CD4-positive, alpha-beta T cell treated with Interleukin-21 for 1 hour (primary cell): ENCODE results near the gene ZBTB26.
A peak's percentile ranks its signal among the peaks of the same experiment; 100 is the strongest.

Experiments
- DNase-seq: peaks from one replicate; pipeline ENCODE4 v3.0.0-alpha.2; 2020

The ZBTB26 gene, protein sequence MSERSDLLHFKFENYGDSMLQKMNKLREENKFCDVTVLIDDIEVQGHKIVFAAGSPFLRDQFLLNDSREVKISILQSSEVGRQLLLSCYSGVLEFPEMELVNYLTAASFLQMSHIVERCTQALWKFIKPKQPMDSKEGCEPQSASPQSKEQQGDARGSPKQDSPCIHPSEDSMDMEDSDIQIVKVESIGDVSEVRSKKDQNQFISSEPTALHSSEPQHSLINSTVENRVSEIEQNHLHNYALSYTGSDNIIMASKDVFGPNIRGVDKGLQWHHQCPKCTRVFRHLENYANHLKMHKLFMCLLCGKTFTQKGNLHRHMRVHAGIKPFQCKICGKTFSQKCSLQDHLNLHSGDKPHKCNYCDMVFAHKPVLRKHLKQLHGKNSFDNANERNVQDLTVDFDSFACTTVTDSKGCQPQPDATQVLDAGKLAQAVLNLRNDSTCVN

GRCh38 chr9:122931226-122932121 lies at the start of gene ZBTB26:
Gene ZBTB26, minus strand, starts transcription at chr9:122931512. Its CDS starts 11,578 bp downstream, at chr9:122919934.
- DNase-seq: peak; percentile 93

GRCh38 chr9:122978601-122979000 lies 47.3 kb upstream of the ZBTB26 start:
- no peak for DNase-seq

- DNase-seq: no peak
These were observed 43.9 kb upstream of the ZBTB26 start for GRCh38 chr9:122975196-122975595.

DNA sequence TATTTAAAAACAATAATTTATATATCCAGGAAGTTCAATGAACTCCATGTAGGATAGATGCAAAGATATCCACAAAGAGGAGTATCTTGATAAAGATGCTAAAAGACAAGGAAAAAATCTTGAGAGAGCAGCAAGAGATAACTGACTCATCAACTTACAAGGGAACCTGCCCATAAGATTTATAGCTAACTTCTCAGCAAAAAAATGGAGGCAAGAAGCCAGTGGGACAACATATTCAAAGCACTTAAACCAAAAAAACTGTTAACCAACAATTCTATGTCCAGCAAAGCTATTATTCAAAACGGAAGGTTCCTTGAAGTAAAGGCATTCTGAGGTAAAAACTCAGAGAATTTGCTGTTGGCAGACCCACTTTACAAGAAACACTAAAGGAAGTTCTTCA lies 29.8 kb upstream of the ZBTB26 start:
- no peak for DNase-seq

DNA sequence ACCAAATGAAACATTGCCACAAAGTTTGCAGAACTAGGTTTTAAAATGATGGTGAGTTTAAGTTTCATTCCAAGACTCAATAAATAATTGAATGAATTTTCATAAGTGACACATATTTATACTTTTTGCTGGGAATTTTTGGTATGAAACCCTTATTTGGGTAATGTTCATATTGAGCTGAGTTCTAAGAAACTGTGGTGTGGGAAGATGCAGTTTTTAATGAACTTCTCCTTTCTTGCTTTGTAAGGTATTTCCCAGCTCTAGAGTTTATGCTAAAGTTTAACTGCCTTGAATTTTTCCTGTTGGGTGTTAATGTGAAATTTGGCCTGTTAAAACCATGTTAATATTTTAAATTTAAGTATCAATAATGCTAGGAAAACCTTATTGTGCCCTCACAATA lies 24.6 kb upstream of the ZBTB26 start:
- no peak for DNase-seq

- DNase-seq: no peak
These were observed 23.0 kb upstream of the ZBTB26 start for GRCh38 chr9:122954253-122954691.

DNA sequence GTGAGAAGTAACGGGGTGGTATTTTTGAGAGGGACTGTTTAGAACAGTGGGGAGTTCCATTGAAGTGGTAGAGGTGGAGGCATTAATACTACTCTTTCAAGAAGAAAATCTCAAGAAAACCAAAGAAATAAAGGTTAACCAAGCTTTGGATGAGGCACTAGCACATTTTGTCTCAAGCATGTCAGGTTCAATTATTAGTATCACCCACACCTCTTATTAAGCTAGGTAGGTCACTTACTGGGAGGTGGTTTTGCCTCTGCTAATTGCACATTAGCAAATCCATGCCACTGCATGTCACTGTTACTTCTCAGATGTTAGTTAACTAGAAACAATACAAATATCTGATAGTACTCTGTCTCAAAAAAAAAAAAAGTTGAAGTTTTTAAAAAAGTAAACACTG lies 19.7 kb upstream of the ZBTB26 start:
- DNase-seq: no peak

GRCh38 chr9:122950263-122950662 lies 19.0 kb upstream of the ZBTB26 start:
- DNase-seq: no peak

DNA sequence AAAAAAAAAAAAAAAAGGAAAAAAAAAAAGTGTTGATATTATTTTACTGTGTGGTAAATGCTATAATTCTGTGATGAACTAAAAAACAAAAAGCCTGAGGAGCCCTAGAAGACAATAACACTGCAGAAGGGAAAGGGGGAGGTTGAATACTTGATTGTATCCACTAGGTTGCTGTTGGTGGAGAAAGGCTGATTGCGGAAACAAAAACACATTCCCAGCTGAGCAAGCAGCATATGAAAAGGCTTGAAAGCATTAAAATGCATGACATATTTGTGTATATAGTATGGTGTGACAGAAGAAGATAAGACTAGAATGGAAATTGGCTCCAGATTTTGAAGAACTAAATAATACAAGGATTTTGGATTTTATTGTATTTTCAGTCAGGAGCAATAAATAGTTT lies 18.4 kb upstream of the ZBTB26 start:
- DNase-seq: no peak

GRCh38 chr9:122948313-122948712 lies 17.0 kb upstream of the ZBTB26 start:
- no peak for DNase-seq

GRCh38 chr9:122946461-122947005 lies 15.2 kb upstream of the ZBTB26 start:
- DNase-seq: no peak

GRCh38 chr9:122944960-122945888 lies 13.9 kb upstream of the ZBTB26 start:
- no peak for DNase-seq

DNA sequence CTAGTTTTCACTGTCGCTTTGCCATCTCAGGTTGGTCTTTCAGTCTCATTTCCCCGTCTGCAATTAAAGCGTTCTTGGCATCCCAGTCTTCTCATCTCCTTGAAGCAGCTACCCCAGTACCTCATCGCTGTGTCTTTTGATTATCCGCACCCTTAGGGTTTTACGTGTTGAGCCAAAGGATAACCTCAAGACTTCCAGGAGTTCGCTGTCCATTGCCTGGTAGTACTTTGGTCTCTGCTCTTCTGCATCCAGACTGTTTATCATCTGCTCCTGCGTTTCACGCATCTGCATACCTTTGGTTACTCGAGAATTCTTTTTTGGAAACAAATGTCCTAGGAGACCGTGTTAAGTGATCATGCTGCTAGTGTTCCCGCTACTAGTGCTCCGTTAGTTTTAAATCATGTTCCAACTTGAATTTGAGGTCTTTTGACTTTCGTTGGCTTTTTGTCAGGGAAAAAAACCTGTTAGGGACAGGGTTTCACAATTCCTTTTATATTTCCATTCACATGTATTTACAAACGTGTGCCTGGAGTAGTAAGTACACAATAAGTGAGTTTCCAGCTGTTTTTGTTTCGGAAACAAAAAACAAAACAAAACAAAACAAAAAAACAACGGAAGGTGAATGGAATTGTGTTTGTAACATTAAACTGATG lies 10.4 kb upstream of the ZBTB26 start:
- DNase-seq: no peak

- DNase-seq: peak; percentile 98
These were observed 9.7 kb upstream of the ZBTB26 start, which contains the start of gene RABGAP1 for GRCh38 chr9:122940749-122941581. Gene RABGAP1, plus strand, starts transcription at chr9:122941020. Its CDS starts 16,040 bp downstream, at chr9:122957060.

DNA sequence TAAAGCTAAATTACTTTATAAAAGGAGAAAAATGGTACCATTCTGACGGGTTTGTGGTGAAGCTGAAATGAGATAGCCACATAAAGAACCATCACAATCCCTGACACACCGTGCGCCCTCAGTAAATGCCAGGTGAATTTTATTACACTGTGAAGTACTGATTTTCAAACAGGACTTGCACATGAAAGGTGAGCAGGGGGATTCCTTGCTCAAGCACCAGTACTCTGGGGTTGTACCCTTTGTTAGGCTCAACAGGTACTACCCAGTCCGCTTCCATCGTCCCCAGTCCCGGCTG lies 9.1 kb upstream of the ZBTB26 start:
- DNase-seq: no peak

DNA sequence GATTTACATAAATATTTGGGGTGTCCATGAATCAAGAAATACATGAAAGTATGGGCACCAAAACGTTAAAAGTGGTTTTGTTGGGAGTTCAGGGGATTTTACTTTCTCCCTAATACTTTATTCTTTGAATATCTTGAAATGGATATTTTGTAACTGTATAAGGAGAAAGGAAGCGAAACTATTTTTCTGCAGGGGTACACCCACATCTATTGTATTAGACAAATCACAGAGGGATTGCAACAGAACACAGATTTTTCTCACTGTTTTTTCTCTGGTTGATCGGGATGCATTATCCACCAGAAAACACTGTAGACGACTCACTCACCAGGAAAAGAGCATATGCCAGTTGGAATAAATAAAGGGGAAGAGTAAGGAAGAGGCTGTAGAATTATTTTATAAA lies 8.3 kb upstream of the ZBTB26 start:
- no peak for DNase-seq

DNA sequence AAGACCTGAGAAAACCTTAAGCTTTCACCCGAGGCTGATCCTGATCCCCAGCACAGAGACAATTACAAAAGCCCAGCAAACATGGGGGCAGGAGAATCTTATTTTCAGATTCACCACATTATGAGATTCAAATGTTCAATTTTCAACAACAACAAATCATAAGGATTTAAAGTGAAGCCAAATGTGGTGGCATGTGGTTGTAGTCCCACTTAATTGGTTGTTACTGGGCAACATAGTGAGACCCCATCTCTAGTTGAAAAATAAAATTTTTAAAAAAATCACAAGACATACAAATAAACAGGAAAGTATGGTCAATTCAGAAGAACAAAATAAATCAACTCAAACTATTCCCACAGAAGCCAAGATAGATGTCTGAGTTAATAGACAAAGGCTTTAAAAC lies 5.6 kb upstream of the ZBTB26 start:
- DNase-seq: no peak

GRCh38 chr9:122936464-122936863 lies 5.2 kb upstream of the ZBTB26 start:
- no peak for DNase-seq

GRCh38 chr9:122930541-122931225 lies 629 bp downstream of the ZBTB26 start:
- DNase-seq: no peak

DNA sequence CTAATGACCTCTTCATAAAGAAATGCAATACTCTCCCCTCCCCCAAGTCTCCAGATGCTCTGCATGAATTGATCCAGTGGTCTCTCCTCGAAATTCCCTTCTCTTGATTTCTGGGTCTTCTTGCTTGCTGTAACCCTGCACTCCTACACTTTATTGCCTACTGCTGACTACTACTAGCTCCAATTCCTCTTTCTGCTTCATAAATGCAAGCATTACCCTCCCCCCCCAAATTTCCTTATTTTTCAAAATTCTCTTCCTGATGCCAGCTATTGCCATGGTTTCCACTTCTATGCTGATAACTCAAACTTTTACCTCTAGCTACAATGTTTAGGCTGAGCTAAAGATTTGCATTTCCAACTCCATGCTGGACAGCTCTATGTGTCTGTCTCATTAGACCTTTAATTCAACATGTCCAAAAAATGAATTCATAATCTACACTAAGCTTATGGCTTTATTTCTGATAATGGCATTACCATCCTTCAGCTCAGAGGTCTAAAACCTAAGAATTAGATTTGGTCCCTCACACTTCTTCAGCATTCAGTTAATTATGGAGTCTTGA lies 1.4 kb downstream of the ZBTB26 start:
- DNase-seq: no peak
